ENCODE measurements around the gene RCAN2. TPM values are rescaled to one million over a fixed set of nuclear protein-coding genes. Genes with fewer than 3 reads are reported as not detected.

The RCAN2 gene
- total RNA-seq, 1 donor from 2014 or later: 254 TPM

GRCh38 chr6:46208303-46208702 is 282.9 kb downstream of the RCAN2 start:
- no peak for ATAC-seq
- intact Hi-C loops (cut with micrococcal nuclease): loop anchor here (10.0 kb wide), 1 partner anchor 104 kb away; no protein-coding TSS in a partner anchor
- DNase-seq: no peak

DNA sequence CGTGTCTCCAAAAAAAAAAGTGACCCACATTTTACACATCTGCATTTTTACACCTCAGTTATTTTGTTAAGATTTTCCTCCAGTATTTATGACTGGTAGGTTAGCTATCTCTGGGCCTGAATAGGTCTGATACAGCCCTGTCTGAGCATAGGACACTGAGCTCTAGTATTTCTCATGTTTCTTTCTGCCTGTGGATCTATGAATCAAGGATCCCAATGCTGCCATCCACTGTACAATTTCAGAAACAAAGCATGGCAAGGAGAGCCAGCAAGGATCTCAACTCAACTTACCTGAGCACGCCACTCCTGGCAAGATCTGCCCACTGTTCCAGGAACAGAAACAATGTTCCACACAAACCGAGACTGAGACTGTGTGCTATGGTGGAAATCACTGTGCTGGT is 284.1 kb downstream of the RCAN2 start:
- ATAC-seq (peak; percentile 64), DNase-seq (no peak)
- intact Hi-C loops (cut with micrococcal nuclease): loop anchor here (10.0 kb wide), 1 partner anchor 102 kb away; no protein-coding TSS in a partner anchor

- DNase-seq: no peak
- no peak for ATAC-seq
- intact Hi-C loops (cut with micrococcal nuclease): loop anchor here (10.0 kb wide), 1 partner anchor 100 kb away; no protein-coding TSS in a partner anchor
Measured at GRCh38 chr6:46204880-46205650, 286.2 kb downstream of the RCAN2 start.

GRCh38 chr6:46203391-46204177 is 287.7 kb downstream of the RCAN2 start:
- intact Hi-C loops (cut with micrococcal nuclease): loop anchor here (10.0 kb wide), 1 partner anchor 99 kb away; no protein-coding TSS in a partner anchor
- no peak for DNase-seq

GRCh38 chr6:46201702-46202101 is 289.5 kb downstream of the RCAN2 start:
- intact Hi-C loops (cut with micrococcal nuclease): loop anchor here (10.0 kb wide), 1 partner anchor 97 kb away; no protein-coding TSS in a partner anchor
- ATAC-seq: no peak

More at GRCh38 chr6:46203391-46204177, 287.7 kb downstream of the RCAN2 start:
- ATAC-seq: no peak

DNA sequence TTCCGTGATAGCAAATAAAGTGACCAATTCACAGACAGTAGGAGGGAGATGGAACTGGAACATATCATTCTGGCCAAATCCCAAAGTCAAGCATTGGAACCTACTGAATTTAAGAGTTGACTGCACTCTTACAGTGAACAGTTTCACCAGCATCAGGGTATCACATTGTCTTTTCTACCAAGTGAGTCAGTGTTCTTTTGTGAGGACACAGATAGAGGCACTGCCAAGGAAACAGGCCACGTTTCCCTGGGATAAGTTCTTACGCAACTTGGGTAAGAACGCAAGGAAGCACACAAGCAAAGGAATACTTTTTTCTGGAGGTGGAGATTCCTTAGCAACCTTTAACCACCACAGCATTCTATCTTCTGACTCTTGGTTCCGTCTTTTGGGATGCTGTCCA is 291.9 kb downstream of the RCAN2 start:
- intact Hi-C loops (cut with micrococcal nuclease): no loop called here
- DNase-seq: no peak
- peak; percentile 60 for ATAC-seq

More at GRCh38 chr6:46201702-46202101, 289.5 kb downstream of the RCAN2 start:
- no peak for DNase-seq

DNA sequence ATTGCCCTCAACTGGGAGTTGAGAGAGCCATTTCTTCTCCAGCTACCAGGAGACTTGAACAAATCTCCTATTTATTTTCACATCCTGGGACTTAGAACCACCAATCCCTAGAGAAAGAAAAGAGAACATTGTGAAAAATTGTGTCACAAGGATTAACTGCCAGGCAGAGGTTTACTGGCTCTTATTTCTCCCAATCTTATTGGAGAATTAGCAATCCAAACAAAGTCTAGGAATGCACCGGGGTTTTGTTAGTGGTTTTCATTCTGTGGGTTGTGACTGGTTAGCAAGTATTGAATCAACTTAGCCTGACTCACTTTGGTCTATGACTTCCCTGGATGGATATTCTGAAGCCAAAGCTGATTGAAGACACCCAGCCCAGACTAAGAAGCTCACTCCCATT is 299.3 kb downstream of the RCAN2 start:
- intact Hi-C loops (cut with micrococcal nuclease): no loop called here
- DNase-seq (no peak), ATAC-seq (no peak)

DNA sequence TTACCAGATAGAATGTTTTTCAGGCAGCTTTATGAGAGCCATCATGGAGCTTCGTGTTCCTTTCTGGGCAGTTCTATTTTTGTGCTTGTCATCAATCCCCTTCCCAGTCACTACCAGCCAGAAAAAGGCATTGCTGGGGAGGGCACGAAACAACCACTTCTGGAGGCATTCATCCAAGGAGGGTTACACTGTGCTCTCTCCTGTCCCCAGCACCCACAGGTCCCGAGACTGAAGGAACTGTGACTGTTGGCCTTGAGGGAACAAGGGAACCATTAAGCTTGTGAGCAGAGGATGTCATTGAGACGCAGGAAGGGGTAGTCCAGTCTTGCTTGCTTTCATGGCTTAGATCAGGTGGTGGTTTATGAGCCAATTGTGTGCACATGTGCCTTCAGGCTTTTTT is 300.4 kb downstream of the RCAN2 start:
- DNase-seq (peak; percentile 36), ATAC-seq (peak; percentile 98)
- intact Hi-C loops (cut with micrococcal nuclease): no loop called here

DNA sequence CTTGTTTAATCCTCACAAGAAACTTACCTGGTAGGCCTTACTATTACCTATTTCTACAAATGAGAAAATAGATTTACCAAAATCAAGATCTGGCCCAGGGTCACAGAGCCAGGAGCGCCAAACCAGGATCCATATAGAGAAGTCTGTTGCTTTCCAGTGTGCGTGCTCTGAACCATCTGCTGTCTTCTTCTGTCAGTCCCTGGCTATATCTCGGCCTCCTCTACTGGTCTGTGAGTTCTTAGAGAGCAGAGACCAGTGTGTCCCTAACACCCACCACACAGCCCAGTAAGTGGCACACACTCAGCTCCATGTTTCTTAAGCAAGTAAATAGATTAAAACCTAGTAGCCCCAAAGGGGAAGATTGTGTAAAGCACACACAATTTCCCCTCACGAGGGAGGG is 301.5 kb downstream of the RCAN2 start:
- intact Hi-C loops (cut with micrococcal nuclease): no loop called here
- no peak for DNase-seq
- ATAC-seq: no peak

GRCh38 chr6:46186583-46186982 is 304.7 kb downstream of the RCAN2 start:
- intact Hi-C loops (cut with micrococcal nuclease): no loop called here
- DNase-seq (no peak), ATAC-seq (no peak)

DNA sequence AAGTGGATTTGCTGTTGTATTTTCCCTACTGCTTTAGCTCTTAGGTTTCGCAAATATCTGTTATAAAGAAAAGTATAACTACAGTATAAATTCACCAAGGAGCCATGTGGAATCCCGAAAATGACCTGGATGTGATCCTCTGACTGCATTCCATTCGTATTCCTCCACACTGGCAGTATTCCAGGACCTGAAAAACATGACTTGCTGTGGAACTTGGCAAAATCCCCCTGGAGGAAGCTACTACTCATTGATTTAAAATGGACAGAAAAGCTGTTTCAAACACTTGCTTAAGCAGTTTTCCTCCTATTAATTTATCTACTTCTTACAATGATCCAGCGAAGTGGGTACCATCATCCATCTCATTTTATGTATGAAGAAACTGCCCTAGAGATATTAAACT is 307.1 kb downstream of the RCAN2 start:
- DNase-seq (no peak), ATAC-seq (no peak)
- intact Hi-C loops (cut with micrococcal nuclease): no loop called here

DNA sequence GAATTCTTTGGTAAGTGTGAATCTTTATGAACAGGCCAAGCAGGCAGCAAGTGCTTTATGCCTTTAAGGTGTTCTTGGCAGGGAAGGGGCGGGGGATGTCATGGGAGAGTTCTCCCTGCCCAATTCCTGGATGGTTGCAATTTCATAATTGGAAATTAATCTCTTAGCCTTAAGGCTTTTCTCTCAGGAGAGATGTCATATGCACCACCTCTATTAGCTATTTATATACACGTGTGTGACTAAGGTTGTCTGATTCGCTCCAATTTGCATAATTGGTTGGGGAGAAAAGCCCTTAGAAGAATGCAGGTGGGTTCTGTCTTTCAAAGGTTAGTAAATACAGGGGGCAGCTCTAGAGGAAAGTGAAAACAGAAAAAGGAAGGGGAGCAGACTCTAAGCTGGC is 315.3 kb downstream of the RCAN2 start:
- ATAC-seq: no peak
- DNase-seq: no peak
- intact Hi-C loops (cut with micrococcal nuclease): no loop called here

DNA sequence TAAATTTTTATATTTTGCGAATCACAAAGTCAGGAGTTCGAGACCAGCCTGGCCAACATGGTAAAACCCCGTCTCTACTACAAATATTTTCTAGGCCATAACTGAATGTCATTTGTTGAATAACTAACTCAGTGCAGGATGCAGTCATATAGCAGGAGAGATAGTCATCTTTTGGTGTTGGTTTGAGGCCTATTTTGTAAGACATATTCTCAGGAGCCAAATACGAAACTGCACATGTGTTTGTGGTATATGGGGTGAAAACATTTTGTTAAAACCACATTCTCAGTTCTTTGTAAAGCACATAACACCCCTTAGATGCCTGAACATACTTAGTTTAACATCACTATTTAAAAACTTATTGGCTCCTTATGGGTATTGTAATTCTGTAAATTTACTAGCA is 315.8 kb downstream of the RCAN2 start:
- ATAC-seq (no peak), DNase-seq (no peak)
- intact Hi-C loops (cut with micrococcal nuclease): no loop called here

GRCh38 chr6:46174904-46175303 is 316.3 kb downstream of the RCAN2 start:
- DNase-seq (no peak), ATAC-seq (no peak)
- intact Hi-C loops (cut with micrococcal nuclease): no loop called here

- intact Hi-C loops (cut with micrococcal nuclease): no loop called here
- no peak for ATAC-seq
Measured at GRCh38 chr6:46172176-46172575, 319.1 kb downstream of the RCAN2 start.

More at GRCh38 chr6:46172176-46172575, 319.1 kb downstream of the RCAN2 start:
- no peak for DNase-seq

Other genes starting within 250 kb of the RCAN2 start
- gene CYP39A1, start 161.4 kb upstream of the RCAN2 start, total RNA-seq: 5.9 TPM
- 15.3 TPM for gene SLC25A27, start 161.5 kb upstream of the RCAN2 start, total RNA-seq
- 0.30 TPM for gene TDRD6, start 196.4 kb upstream of the RCAN2 start, total RNA-seq
- 0.15 TPM for gene PLA2G7, start 243.9 kb upstream of the RCAN2 start, total RNA-seq